Heart left ventricle (tissue), 13 donors: ENCODE measurements around the gene SRC.

ENCODE experiments used
- POLR2A ChIP-seq, 2 donors: fragments of 450-650 bp; IDR thresholded peaks; one replicate each; pipeline ENCODE4 v1.6.1; 2017; ENCODE audit warnings: antibody characterized with exemption in 2 of 2, mild to moderate bottlenecking in 2 of 2, moderate library complexity in 2 of 2
- TF ChIP-seq, protein P1 (sequence below), 12 donors: fragments of 200-600 bp; sonication (generic) in 4 of 12; IDR thresholded peaks; one replicate each; pipeline versions ENCODE4 v1.5.0 to v1.8.0; 2018 to 2022; ENCODE audit warnings: antibody characterized with exemption in 12 of 12, mild to moderate bottlenecking in 5 of 12
- donor health status: ischemic (EF 13 %, LVEDD 7.1; RV severe dilation, severe dysfunction).
- donor health status: DM: no; HTN: yes; CAD: no.
- donor health status: DM: no; HTN: no; CAD: no.
- donor health status: ischemic (EF 25% LVEDD 6.9; RV normal size, moderate dysfunction).
- donor health status: ischemic (EF 25% LVEDD 5.7; RV mildly dilated, moderate dysfunction).
- donor health status: ischemic (EF 35%, LVEDD 5.7; RV mildly dilated, moderate dysfunction).
- donor health status: nonischemic (EF 11% LVEDD 7.7; RV severe dilation, severe dysfunction).
- donor health status: DM: yes; HTN: yes; CAD: no.
- donor health status: PGD.
- donor health status: ischemic (EF 29% LVEDD 5.4; RV normal size, mild dysfunction).
- donor health status: nonischemic (EF 23%, LVEDD 6.1; RV moderate dilation, normal function).

DNA sequence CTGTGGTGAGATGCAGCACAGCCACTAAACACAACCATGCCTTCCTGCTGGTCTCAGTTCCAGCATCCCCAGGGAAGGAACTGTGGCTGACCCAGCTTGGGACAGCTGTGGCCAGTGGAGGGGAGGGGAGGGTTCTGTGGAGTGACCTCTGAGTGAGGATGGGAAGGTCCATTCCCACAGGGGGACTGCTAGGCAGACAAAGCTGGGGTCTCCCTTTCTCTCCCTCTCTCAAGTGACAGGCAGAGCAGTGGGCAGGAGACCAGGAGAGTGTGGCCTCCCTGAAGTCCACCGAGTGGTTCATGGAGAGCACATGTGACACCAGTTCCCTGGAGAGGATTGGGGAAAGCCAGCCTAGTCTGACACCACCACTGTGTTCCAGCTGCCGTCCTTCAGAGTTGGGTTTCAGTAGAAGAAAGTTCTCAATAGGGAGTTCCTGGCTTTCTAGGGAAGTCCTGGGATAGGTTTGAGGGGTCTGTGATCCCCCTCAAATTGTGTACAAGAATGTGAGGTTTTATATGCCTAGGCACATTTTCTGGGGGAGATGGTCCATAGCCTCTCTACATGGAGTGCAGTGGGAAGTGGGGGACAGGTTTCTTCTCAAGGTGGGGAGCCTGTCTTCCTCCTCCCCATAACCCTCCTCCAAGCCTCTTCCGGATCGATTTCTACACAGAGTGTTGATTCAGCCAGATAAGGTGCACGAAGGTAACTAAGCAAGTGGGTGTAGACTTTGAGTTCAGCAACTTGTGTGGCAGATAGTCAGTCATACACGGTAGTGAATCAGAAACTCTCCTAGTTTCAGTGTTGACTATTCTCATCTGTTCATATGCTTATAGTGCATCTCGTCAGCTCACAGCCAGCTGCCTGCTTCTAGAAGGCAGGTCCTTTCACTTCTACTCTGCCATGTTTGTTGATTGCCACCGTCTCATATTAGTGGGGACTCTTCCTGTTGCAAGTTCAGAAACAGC, 37.6 kb upstream of the SRC start:
- TF ChIP-seq, protein P1, sequence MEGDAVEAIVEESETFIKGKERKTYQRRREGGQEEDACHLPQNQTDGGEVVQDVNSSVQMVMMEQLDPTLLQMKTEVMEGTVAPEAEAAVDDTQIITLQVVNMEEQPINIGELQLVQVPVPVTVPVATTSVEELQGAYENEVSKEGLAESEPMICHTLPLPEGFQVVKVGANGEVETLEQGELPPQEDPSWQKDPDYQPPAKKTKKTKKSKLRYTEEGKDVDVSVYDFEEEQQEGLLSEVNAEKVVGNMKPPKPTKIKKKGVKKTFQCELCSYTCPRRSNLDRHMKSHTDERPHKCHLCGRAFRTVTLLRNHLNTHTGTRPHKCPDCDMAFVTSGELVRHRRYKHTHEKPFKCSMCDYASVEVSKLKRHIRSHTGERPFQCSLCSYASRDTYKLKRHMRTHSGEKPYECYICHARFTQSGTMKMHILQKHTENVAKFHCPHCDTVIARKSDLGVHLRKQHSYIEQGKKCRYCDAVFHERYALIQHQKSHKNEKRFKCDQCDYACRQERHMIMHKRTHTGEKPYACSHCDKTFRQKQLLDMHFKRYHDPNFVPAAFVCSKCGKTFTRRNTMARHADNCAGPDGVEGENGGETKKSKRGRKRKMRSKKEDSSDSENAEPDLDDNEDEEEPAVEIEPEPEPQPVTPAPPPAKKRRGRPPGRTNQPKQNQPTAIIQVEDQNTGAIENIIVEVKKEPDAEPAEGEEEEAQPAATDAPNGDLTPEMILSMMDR (IDR thresholded peaks at IDR 0.05), result no peak
- no peak for TF ChIP-seq POLR2A (IDR thresholded peaks at IDR 0.05)
